Heart left ventricle (tissue), 16 donors: Measurements from ENCODE around the gene JMY. TPM values are rescaled to one million over a fixed set of nuclear protein-coding genes. Genes with fewer than 3 reads are reported as not detected.
A peak's percentile ranks its signal among the peaks of the same experiment; 100 is the strongest.
"Not testable (repeated sequence)": the region's sequence is repeated elsewhere in the genome, so short reads cannot be mapped to it uniquely, and the experiment has no call there.

Experiments used
- ATAC-seq, 4 donors: fragments of 200-7000 bp; cut with Tn5 transposase; one replicate each; pipeline ENCODE4 v1.9.1; 2020 to 2022; ENCODE audit warnings: moderate library complexity in 4 of 4, mild to moderate bottlenecking in 3 of 4, moderate number of reproducible peaks in 1 of 4
- DNase-seq, 5 donors: peaks; one replicate each; pipeline ENCODE4 v3.0.0-alpha.2; 2020
- H3K27ac ChIP-seq, 12 donors: fragments of 200-600 bp; sonication (generic) in 4 of 12; one replicate each; pipeline versions ENCODE4 v1.5.0 to v1.8.0; 2016 to 2022; ENCODE audit warnings: mild to moderate bottlenecking in 2 of 12
- H3K27me3 ChIP-seq, 9 donors: fragments of 200-600 bp; sonication (generic) in 2 of 9; one replicate each; pipeline versions ENCODE4 v1.5.1 to v1.8.0; 2016 to 2022; ENCODE audit warnings: mild to moderate bottlenecking in 3 of 9
- H3K36me3 ChIP-seq, 9 donors: fragments of 200-600 bp; sonication (generic) in 2 of 9; one replicate each; pipeline versions ENCODE4 v1.5.0 to v1.8.0; 2018 to 2022; ENCODE audit warnings: mild to moderate bottlenecking in 2 of 9
- H3K4me1 ChIP-seq, 12 donors: fragments of 200-600 bp; sonication (generic) in 4 of 12; one replicate each; pipeline versions ENCODE4 v1.5.0 to v1.8.0; 2016 to 2022; ENCODE audit warnings: mild to moderate bottlenecking in 3 of 12
- H3K4me3 ChIP-seq, 12 donors: fragments of 200-600 bp; sonication (generic) in 4 of 12; one replicate each; pipeline versions ENCODE4 v1.5.0 to v1.8.0; 2017 to 2022; ENCODE audit warnings: mild to moderate bottlenecking in 9 of 12, moderate library complexity in 4 of 12
- H3K9me3 ChIP-seq, 12 donors: fragments of 200-600 bp; sonication (generic) in 4 of 12; one replicate each; pipeline versions ENCODE4 v1.5.0 to v1.8.0; 2016 to 2022; ENCODE audit warnings: mild to moderate bottlenecking in 1 of 12
- POLR2A ChIP-seq, 2 donors: fragments of 450-650 bp; IDR thresholded peaks; one replicate each; pipeline ENCODE4 v1.6.1; 2017; ENCODE audit warnings: antibody characterized with exemption in 2 of 2, mild to moderate bottlenecking in 2 of 2, moderate library complexity in 2 of 2
- WGBS, 4 donors: extraction: QIAGEN DNeasy Blood & Tissue Kit in 2 of 4; methylation state at CpG; one replicate each; pipeline versions ENCODE4 v1.1.5 to v1.1.7; 2013 to 2018; 5-methylcytosine and 5-hydroxymethylcytosine counted together
- intact Hi-C, 10 donors: fragments of 100-400 bp; cut with DNase I; formaldehyde crosslinking; loops; one replicate each; pipeline versions ENCODE4 v1.11.1 to v1.14.2; 2022
- polyA plus RNA-seq, 2 donors: library from polyadenylated mRNA; stranded (reverse); fragments of 200-250 nt; gene quantifications; one replicate each; pipeline ENCODE4 v1.2.3, GENCODE V29; 2013
- total RNA-seq, 9 donors: library from RNA; depleted of rRNA in 2 of 9; stranded (reverse); fragments of >200 nt in 2 of 9; fragmentation: NEBNext Ultra II Directional in 3 of 9; extraction: Animal tissue kit (Norgen Biotek cat#: 25700) in 3 of 9; gene quantifications; one replicate each; pipeline versions ENCODE4 v1.1.0 to v1.2.4, GENCODE V29; 2016 to 2023
- TF ChIP-seq, protein P1 (sequence below), 12 donors: fragments of 200-600 bp; sonication (generic) in 4 of 12; IDR thresholded peaks; one replicate each; pipeline versions ENCODE4 v1.5.0 to v1.8.0; 2018 to 2022; ENCODE audit warnings: antibody characterized with exemption in 12 of 12, mild to moderate bottlenecking in 5 of 12
- donor health status: ischemic (EF 13 %, LVEDD 7.1; RV severe dilation, severe dysfunction).
- donor health status: healthy with polysubstance abuse.
- donor health status: DM: no; HTN: yes; CAD: no.
- donor health status: DM: no; HTN: no; CAD: no.
- donor health status: ischemic (EF 25% LVEDD 6.9; RV normal size, moderate dysfunction).
- donor health status: ischemic (EF 25% LVEDD 5.7; RV mildly dilated, moderate dysfunction).
- donor health status: healthy.
- donor health status: DM: yes; HTN: yes; CAD: no.
- donor health status: ischemic (EF 35%, LVEDD 5.7; RV mildly dilated, moderate dysfunction).
- donor health status: nonischemic (EF 11% LVEDD 7.7; RV severe dilation, severe dysfunction).
- donor health status: DM: yes; HTN: yes; CAD: no.
- donor health status: PGD.
- donor health status: ischemic (EF 29% LVEDD 5.4; RV normal size, mild dysfunction).
- donor health status: nonischemic (EF 23%, LVEDD 6.1; RV moderate dilation, normal function).

Gene JMY
- total and polyA plus RNA-seq, 11 donors: 3.0 to 16.9 (median 11.3) TPM

DNA sequence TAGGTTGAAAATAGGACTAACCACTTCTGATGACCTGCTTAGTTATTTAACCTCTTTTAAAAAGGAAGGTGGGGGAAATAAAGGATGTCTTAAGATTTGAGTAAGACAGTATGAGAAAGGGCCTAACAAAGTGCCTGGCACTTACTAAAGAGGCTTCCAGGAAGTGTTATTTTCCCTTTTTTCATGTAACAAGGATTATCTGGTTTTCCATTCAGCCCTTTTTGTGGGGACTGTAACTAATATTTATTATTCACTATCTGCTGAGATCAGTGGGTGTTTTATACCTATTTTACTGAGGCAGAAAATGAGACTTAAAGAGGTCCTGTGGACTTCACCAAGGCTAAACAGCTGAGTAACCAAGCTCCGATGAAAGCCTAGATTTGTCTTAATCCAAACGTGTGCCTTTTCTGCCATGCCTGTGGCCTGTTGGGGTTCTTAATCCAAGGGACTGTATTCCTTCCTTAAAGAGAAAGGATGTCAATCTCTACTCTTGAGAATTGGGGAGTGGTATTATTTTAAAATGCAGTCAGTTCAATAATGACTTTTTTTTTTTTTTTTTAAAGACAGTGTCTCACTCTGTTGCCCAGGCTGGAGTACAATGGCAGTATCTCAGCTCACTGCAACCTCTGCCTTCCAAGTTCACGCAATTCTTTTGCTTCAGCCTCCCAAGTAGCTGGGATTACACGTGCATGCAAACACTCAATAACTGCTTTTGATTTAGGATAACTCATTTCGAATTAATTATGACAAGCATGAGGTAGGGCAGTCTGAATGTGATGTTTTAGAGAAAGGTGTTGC lies 6.5 kb downstream of the JMY start:
- 78 to 85% (median 82%) methylated on average over 5 of the region's 5 CpGs for WGBS, 4 donors

DNA sequence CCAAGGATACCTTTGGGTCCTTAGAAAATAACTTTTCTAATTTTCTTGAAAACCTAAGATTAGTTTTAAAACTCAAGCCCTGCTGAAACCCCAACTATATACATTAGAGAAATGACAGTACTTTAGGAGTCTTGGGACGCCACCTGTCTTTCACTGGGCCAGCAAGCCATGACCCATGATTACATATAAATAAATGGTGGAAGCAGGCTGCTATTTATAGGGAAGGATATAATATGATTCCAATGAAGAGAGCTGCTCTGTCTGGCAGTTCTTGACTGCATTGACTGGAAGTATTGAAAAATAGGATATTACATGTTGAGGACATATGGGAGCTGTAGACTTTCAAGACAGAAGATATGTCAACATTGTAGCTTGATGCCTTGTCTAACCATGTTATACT lies 7.3 kb downstream of the JMY start:
- intact Hi-C loops: no loop called here
- 81 to 93% (median 91%) methylated on average over 1 of the region's 1 CpG for WGBS, 4 donors
- ATAC-seq (peak in 1 of 4 donors; percentile 43), DNase-seq (no peak)
- no peak overlapping the region for H3K27ac ChIP-seq
- H3K4me1 ChIP-seq: peaks cover 0 to 51% (median 32%) of the 10 kb centered on the region in 12 donors
- TF ChIP-seq, protein P1, sequence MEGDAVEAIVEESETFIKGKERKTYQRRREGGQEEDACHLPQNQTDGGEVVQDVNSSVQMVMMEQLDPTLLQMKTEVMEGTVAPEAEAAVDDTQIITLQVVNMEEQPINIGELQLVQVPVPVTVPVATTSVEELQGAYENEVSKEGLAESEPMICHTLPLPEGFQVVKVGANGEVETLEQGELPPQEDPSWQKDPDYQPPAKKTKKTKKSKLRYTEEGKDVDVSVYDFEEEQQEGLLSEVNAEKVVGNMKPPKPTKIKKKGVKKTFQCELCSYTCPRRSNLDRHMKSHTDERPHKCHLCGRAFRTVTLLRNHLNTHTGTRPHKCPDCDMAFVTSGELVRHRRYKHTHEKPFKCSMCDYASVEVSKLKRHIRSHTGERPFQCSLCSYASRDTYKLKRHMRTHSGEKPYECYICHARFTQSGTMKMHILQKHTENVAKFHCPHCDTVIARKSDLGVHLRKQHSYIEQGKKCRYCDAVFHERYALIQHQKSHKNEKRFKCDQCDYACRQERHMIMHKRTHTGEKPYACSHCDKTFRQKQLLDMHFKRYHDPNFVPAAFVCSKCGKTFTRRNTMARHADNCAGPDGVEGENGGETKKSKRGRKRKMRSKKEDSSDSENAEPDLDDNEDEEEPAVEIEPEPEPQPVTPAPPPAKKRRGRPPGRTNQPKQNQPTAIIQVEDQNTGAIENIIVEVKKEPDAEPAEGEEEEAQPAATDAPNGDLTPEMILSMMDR (IDR thresholded peaks at IDR 0.05): no peak
- TF ChIP-seq POLR2A (IDR thresholded peaks at IDR 0.05): no peak
- no peaks in the 10 kb centered on the region for H3K36me3 ChIP-seq
- no peaks in the 10 kb centered on the region for H3K9me3 ChIP-seq
- H3K27me3 ChIP-seq: no peaks in the 10 kb centered on the region
- no peak overlapping the region for H3K4me3 ChIP-seq

More for the DNA sequence above, 6.5 kb downstream of the JMY start:
- H3K36me3 ChIP-seq: no peaks in the 10 kb centered on the region
- no peak for DNase-seq
- TF ChIP-seq POLR2A (IDR thresholded peaks at IDR 0.05): no peak
- TF ChIP-seq, protein P1 (IDR thresholded peaks at IDR 0.05): no peak
- no peaks in the 10 kb centered on the region for H3K27me3 ChIP-seq
- H3K9me3 ChIP-seq: no peaks in the 10 kb centered on the region
- intact Hi-C loops: no loop called here
- peaks cover 0 to 59% (median 38%) of the 10 kb centered on the region in 12 donors for H3K4me1 ChIP-seq
- no peak overlapping the region for H3K4me3 ChIP-seq
- no peak overlapping the region for H3K27ac ChIP-seq
- ATAC-seq: no peak

DNA sequence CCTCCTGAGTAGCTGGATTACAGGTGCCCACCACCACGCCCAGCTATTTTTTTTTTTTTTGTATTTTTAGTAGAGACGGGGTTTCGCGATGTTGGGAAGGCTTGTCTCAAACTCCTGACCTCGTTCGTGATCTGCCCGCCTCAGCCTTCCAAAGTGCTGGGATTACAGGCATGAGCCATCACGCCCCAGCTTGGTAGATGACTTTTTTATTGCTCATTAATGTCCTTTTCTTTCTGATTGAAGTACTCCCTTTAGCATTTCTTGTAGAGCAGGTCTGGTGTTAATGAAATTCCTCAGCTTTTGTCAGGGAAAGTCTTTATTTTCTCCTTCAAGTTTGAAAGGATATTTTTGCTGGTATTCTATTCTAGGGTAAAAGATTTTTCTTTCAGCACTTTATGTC lies 18.1 kb downstream of the JMY start:
- ATAC-seq, H3K27ac ChIP-seq, H3K27me3 ChIP-seq, DNase-seq, H3K9me3 ChIP-seq, H3K36me3 ChIP-seq, H3K4me3 ChIP-seq: not testable (repeated sequence)
- intact Hi-C loops: loop anchor here in 2 of 10 donors (10.0 kb wide), 2 partner anchors 261 to 281 kb away; partner anchors contain the start of gene HOMER1 (in 1 of the 2)
- H3K4me1 ChIP-seq: peaks cover 0 to 18% (median 4%) of the 10 kb centered on the region in 12 donors
- WGBS, 4 donors: 90 to 95% (median 93%) methylated on average over 8 of the region's 8 CpGs

DNA sequence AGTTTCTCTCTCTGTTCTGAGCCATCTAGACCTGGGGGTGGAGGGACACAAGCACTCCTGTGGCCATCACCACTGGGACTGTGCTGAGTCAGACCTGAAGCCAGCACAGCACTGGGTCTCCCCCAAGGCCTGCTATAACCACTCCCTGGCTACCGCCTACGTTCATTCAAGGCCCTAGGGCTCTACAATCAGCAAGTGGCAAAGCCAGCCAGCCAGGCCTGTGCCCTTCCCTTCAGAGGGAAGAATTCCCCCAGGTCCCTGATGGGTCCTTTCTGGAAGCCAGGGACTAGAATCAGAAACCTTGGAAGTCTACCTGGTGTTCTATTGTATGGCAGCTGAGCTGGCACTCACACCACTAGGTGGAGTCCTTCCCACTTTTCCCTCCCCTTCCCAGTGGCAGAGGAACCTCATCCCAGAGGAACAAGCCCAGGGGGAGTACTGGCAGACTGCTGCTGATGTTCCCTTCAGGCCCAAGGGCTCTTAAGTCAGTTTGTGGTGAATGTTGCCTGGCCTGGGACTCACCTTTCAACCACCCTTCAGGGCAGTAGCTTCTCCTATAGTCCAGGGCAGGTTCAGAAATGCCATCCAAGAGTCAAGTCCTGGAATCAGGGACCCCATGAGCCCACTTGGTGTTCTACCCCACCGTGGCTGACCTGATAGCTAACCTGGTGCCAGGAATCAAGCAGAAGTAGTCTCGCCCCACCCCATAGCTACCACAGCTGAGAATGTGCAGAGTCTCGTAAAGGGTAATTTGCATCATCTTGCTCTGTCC lies 20.0 kb downstream of the JMY start:
- Histone ChIP-seq H3K27ac (no peak overlapping the region), H3K27me3 (no peaks in the 10 kb centered on the region), H3K9me3 (peaks cover 0 to 6% (median 0%) of the 10 kb centered on the region in 12 donors), H3K4me3 (no peak overlapping the region), H3K4me1 (peaks cover 0 to 28% (median 7%) of the 10 kb centered on the region in 12 donors), H3K36me3 (no peaks in the 10 kb centered on the region)
- TF ChIP-seq POLR2A (IDR thresholded peaks at IDR 0.05): no peak
- TF ChIP-seq, protein P1 (IDR thresholded peaks at IDR 0.05): peak in 11 of 12 donors; percentile 25 to 58 (median 38)
- ATAC-seq (peak; percentile 43 to 68 (median 61)), DNase-seq (no peak)
- intact Hi-C loops: loop anchor here in 3 of 10 donors (5.0 to 10.0 kb wide), 3 partner anchors 206 to 279 kb away; partner anchors contain the start of gene HOMER1 (in 1 of the 3)
- WGBS, 4 donors: 84 to 95% (median 91%) methylated on average over 5 of the region's 5 CpGs
